Loucy (cell line): ENCODE results near the gene ELOVL1.

ENCODE experiments used
- EZH2phosphoT487 ChIP-seq: fragments of 200-600 bp; IDR thresholded peaks from 2 replicates; pipeline ENCODE4 v1.6.1; 2018; ENCODE audit warnings: antibody characterized with exemption, mild to moderate bottlenecking, moderate library complexity, borderline replicate concordance
- TF ChIP-seq, protein P1 (sequence below): fragments of 200-600 bp; sonication (generic); conservative IDR thresholded peaks from 2 replicates; pipeline ENCODE4 v1.5.1; 2014; ENCODE audit warnings: mild to moderate bottlenecking, antibody characterized with exemption, low read length

DNA sequence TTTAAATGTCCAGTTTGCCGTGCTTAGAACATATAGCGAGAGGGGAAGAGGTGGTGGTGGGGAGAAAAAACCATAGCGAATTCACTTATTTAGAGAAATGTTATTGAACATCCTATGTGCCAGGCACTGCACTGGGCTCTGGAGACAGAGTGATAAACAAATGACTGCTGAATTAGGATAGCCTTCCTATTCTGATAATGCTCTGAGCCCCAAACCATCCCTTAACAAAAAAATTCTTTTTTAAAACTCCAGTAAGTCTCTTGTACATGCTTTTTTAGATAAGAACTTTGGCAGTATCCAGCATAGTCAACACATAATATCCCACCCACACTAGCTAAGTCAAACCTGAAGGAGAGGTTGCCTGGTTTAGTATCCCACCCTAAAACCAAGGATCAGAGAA is 30.4 kb upstream of the ELOVL1 start:
- TF ChIP-seq, protein P1, sequence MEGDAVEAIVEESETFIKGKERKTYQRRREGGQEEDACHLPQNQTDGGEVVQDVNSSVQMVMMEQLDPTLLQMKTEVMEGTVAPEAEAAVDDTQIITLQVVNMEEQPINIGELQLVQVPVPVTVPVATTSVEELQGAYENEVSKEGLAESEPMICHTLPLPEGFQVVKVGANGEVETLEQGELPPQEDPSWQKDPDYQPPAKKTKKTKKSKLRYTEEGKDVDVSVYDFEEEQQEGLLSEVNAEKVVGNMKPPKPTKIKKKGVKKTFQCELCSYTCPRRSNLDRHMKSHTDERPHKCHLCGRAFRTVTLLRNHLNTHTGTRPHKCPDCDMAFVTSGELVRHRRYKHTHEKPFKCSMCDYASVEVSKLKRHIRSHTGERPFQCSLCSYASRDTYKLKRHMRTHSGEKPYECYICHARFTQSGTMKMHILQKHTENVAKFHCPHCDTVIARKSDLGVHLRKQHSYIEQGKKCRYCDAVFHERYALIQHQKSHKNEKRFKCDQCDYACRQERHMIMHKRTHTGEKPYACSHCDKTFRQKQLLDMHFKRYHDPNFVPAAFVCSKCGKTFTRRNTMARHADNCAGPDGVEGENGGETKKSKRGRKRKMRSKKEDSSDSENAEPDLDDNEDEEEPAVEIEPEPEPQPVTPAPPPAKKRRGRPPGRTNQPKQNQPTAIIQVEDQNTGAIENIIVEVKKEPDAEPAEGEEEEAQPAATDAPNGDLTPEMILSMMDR = no peak
- no peak for TF ChIP-seq EZH2phosphoT487
